Karpas-422 (cell line): ENCODE data around the gene EFCAB6. TPM values are rescaled to one million over a fixed set of nuclear protein-coding genes. Genes with fewer than 3 reads are reported as not detected.

ENCODE experiments used
- DNase-seq: peaks from one replicate; pipeline ENCODE4 v3.0.0-alpha.2; 2015
- H2AFZ ChIP-seq: fragments of 200-600 bp; sonication (generic); 2 replicates; pipeline ENCODE4 v1.6.1; 2014; ENCODE audit warnings: antibody characterized with exemption, low read length, mixed read lengths
- H3K27ac ChIP-seq: fragments of 200-600 bp; sonication (generic); 2 replicates; pipeline ENCODE4 v1.5.1; 2014; ENCODE audit warnings: mild to moderate bottlenecking, low read length, moderate library complexity
- H3K27me3 ChIP-seq: fragments of 200-600 bp; sonication (generic); 2 replicates; pipeline ENCODE4 v1.6.1; 2014; ENCODE audit warnings: low read length, mixed read lengths
- H3K36me3 ChIP-seq: fragments of 200-600 bp; sonication (generic); 2 replicates; pipeline ENCODE4 v1.6.1; 2014; ENCODE audit warnings: low read length, mixed read lengths; ENCODE audit not compliant: insufficient read depth
- H3K4me1 ChIP-seq: fragments of 200-600 bp; sonication (generic); 2 replicates; pipeline ENCODE4 v1.6.1; 2014; ENCODE audit warnings: mild to moderate bottlenecking, low read length, mixed read lengths
- H3K4me2 ChIP-seq: fragments of 200-600 bp; sonication (generic); 2 replicates; pipeline ENCODE4 v1.6.1; 2014; ENCODE audit warnings: low read length, low read depth, mild to moderate bottlenecking; ENCODE audit not compliant: poor library complexity, severe bottlenecking
- H3K4me3 ChIP-seq: fragments of 200-600 bp; sonication (generic); 2 replicates; pipeline ENCODE4 v1.5.1; 2014; ENCODE audit warnings: mild to moderate bottlenecking, antibody characterized with exemption, low read length, mixed read lengths
- H3K79me2 ChIP-seq: fragments of 200-600 bp; sonication (generic); 2 replicates; pipeline ENCODE4 v1.6.1; 2014; ENCODE audit warnings: mild to moderate bottlenecking, low read length, mixed read lengths
- H3K9ac ChIP-seq: fragments of 200-600 bp; sonication (generic); 2 replicates; pipeline ENCODE4 v1.6.0; 2014; ENCODE audit warnings: low read length
- H3K9me2 ChIP-seq: fragments of 200-600 bp; sonication (generic), shearing (Covaris generic); replicated peaks from 2 replicates; pipeline ENCODE4 v1.6.0; 2014; ENCODE audit warnings: mild to moderate bottlenecking, low read length, moderate library complexity; ENCODE audit not compliant: insufficient read depth
- H3K9me3 ChIP-seq: fragments of 300-700, 200-600 bp; sonication (generic); 2 replicates; pipeline ENCODE4 v1.6.1; 2014; ENCODE audit warnings: low read length, mixed read lengths
- H4K20me1 ChIP-seq: fragments of 200-600 bp; sonication (generic); 2 replicates; pipeline ENCODE4 v1.6.1; 2014; ENCODE audit warnings: mild to moderate bottlenecking, antibody characterized with exemption, low read length, low read depth; ENCODE audit not compliant: insufficient read depth
- total RNA-seq: library from RNA; depleted of rRNA; stranded (reverse); fragments of >200 nt; shearing (Covaris generic); gene quantifications from 2 replicates; pipeline ENCODE4 v1.2.3, GENCODE V29; 2014; ENCODE audit warnings: low replicate concordance

EFCAB6 gene
- total RNA-seq, 1 experiment from 2014 or later: not detected

DNA sequence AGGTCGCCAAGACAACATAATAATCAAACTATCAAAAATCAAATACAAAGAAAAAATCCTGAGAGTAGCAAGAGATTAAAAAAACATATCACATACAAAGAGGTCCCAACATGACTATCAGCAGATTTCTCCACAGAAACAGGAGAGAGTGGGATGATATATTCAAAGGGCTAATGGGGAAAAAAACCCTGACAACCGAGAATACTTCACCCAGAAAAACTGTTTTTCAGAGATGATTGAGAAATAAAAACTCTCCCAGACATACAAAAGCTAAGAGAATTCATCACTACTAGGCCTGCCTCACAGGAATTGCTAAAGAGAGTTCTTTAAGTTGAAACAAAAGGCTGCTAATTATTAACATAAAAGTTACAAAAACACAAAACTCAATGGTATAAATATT, 108.1 kb downstream of the EFCAB6 start:
- Histone ChIP-seq H3K4me2 (no peak overlapping the region), H3K9me2 (no peaks in the 10 kb centered on the region), H3K27me3 (no peaks in the 10 kb centered on the region), H3K9ac (no peak overlapping the region), H3K4me3 (no peak overlapping the region), H3K9me3 (peaks cover 3% of the 10 kb centered on the region; the same call in 1 of the 2 replicates), H3K79me2 (no peaks in the 10 kb centered on the region), H4K20me1 (no peaks in the 10 kb centered on the region), H3K36me3 (no peaks in the 10 kb centered on the region), H3K27ac (no peak overlapping the region), H2AFZ (no peak overlapping the region), H3K4me1 (no peaks in the 10 kb centered on the region)
- DNase-seq: no peak

DNA sequence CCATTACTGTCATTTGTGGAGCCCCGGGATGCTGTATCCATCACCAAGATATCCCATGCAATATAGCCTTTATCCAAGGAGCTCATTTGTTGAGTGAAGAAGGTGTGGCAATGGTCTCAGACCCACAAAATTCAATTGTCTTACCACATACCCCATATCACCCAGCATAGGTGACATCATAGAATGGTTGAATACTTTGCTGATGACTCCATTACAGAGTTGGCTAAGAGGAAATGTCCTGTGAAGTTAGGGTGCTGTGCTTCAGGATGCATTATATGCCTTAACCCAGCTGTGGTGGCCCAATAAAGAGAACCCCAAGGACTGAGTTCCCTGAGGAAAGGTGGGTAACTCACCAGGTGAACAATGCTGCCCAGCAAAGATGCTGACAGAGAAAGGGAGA, 113.7 kb downstream of the EFCAB6 start:
- Histone ChIP-seq H3K27ac (no peak overlapping the region), H4K20me1 (no peaks in the 10 kb centered on the region), H3K79me2 (no peaks in the 10 kb centered on the region), H3K4me3 (no peak overlapping the region), H3K36me3 (no peaks in the 10 kb centered on the region), H3K9me3 (no peaks in the 10 kb centered on the region), H2AFZ (no peak overlapping the region), H3K4me1 (no peaks in the 10 kb centered on the region), H3K9ac (no peak overlapping the region), H3K9me2 (no peaks in the 10 kb centered on the region), H3K27me3 (no peaks in the 10 kb centered on the region), H3K4me2 (no peak overlapping the region)
- DNase-seq: no peak

DNA sequence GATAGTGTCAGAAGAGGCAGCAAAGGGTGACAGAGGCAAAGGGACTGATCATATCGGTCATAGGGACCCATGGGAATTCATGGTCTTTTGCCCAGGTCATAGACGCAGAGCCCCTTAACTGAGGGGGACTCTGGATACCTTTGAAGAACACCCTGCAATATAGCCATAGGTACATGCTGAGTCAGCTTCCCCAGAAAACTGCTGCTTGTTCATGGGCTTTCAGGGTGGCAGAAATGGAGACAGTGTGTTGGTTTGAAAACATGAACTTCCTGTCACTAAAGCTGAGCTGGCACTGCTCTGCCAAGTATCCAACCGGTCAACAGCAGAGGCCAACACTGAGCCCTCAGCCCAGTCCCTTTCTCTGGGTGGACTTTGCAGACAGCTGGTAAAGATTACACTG, 114.2 kb downstream of the EFCAB6 start:
- Histone ChIP-seq H3K4me2 (no peak overlapping the region), H3K27ac (no peak overlapping the region), H3K9ac (no peak overlapping the region), H3K79me2 (no peaks in the 10 kb centered on the region), H4K20me1 (no peaks in the 10 kb centered on the region), H3K4me3 (no peak overlapping the region), H2AFZ (no peak overlapping the region), H3K4me1 (no peaks in the 10 kb centered on the region), H3K27me3 (no peaks in the 10 kb centered on the region), H3K9me3 (no peaks in the 10 kb centered on the region), H3K9me2 (no peaks in the 10 kb centered on the region), H3K36me3 (no peaks in the 10 kb centered on the region)
- no peak for DNase-seq

DNA sequence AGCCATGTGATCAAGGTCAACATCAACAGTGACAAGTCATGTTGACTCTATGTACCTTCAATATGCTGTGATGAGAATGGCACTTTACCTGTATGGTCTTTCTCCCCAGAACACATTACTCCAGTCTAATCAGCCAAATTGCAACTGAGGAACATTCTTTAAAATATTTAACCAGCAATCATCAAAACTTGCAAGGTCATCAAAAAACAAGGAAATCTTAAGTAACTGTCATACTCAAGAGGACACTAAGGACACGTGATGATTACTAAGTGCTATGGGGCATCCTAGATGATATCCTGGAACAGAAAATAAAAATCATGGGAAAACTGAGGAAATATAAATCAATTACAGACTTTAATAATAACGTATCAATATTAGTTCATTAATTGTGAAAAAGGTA, 118.9 kb downstream of the EFCAB6 start:
- DNase-seq: no peak
- no peaks in the 10 kb centered on the region for H4K20me1 ChIP-seq
- no peaks in the 10 kb centered on the region for H3K9me3 ChIP-seq
- H2AFZ ChIP-seq: no peak overlapping the region
- no peaks in the 10 kb centered on the region for H3K36me3 ChIP-seq
- H3K4me1 ChIP-seq: no peaks in the 10 kb centered on the region
- H3K4me2 ChIP-seq: no peak overlapping the region
- H3K9ac ChIP-seq: no peak overlapping the region
- no peaks in the 10 kb centered on the region for H3K79me2 ChIP-seq
- H3K27me3 ChIP-seq: no peaks in the 10 kb centered on the region
- H3K4me3 ChIP-seq: no peak overlapping the region
- no peaks in the 10 kb centered on the region for H3K9me2 ChIP-seq
- H3K27ac ChIP-seq: no peak overlapping the region

DNA sequence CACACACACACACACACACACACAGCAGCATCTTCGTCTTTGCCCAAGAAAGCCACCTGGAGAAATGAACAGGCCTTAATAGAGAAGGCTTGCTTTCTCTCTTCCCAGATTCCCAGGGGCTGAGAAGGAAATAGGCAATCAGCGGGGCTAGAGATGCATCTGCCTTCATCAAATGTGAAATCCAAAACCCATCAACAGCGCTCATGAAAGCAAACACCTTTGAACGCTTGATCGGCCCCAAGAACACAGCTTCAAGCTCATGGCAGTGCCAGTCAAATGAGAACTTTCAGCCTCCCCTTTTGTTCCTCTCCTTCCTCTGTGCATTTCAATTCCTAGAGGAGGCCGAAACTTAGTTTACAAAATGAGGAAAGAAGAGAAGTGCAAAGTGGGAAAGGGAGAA, 122.7 kb downstream of the EFCAB6 start:
- H4K20me1 ChIP-seq: no peaks in the 10 kb centered on the region
- no peaks in the 10 kb centered on the region for H3K27me3 ChIP-seq
- H3K9me2 ChIP-seq: no peaks in the 10 kb centered on the region
- H3K4me3 ChIP-seq: no peak overlapping the region
- no peak overlapping the region for H3K4me2 ChIP-seq
- H3K79me2 ChIP-seq: no peaks in the 10 kb centered on the region
- H3K4me1 ChIP-seq: no peaks in the 10 kb centered on the region
- H3K27ac ChIP-seq: no peak overlapping the region
- no peaks in the 10 kb centered on the region for H3K36me3 ChIP-seq
- DNase-seq: no peak
- H2AFZ ChIP-seq: no peak overlapping the region
- no peak overlapping the region for H3K9ac ChIP-seq
- H3K9me3 ChIP-seq: no peaks in the 10 kb centered on the region

DNA sequence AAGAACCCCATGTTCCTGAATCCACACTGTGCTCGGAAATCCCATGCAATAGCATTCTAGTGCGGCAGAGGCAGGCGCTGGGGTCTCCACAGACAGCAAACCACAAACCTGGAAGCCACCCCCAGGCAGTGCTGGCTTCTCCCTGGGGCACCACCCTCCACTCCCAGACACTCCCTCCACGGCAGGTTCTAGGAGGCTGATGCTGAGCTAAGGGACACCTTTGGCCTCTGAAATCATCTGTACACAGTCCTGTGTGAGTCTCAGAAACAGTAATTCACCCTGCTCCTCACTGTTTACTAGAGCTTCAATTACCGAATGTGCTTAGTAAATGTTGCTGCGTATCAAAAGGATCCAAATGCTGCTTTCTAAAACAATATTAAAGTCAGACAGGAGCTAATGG, 129.3 kb downstream of the EFCAB6 start:
- Histone ChIP-seq H3K9me3 (no peaks in the 10 kb centered on the region), H3K36me3 (no peaks in the 10 kb centered on the region), H4K20me1 (no peaks in the 10 kb centered on the region), H3K9me2 (no peaks in the 10 kb centered on the region), H3K4me3 (no peak overlapping the region), H3K27ac (no peak overlapping the region), H3K4me2 (no peak overlapping the region), H2AFZ (no peak overlapping the region), H3K4me1 (no peaks in the 10 kb centered on the region), H3K9ac (no peak overlapping the region), H3K79me2 (no peaks in the 10 kb centered on the region), H3K27me3 (no peaks in the 10 kb centered on the region)
- no peak for DNase-seq

DNA sequence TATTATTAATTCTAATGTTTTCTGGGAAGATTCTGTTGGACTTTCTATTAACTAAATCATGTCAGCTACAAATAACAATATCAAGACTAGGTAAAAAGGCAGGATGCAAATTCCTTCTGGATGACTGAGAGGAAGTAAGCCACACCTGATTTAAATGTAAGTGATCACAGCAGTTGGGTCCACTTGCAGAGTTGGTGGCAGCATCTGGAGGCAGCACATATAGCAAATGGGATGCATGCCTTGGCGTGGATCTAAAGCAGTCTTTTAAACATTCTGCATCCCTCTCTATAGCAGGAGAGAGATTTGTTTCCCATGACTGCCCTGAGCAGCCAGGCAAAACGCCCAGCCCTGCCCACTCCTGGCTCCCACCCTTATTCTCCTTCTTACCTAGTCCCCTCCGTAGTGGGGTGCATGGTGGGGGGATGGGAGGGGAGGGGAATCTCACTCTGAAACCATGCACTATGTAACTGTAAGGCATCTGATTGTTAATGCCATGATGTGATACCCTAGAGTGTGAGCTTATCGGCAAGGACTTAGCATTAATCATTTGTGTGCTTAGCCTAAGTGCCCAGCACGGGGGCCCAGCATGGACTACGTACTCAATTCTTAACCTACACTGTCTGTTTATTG, 130.3 kb downstream of the EFCAB6 start:
- Histone ChIP-seq H3K36me3 (no peaks in the 10 kb centered on the region), H3K4me2 (no peak overlapping the region), H3K9me2 (no peaks in the 10 kb centered on the region)

DNA sequence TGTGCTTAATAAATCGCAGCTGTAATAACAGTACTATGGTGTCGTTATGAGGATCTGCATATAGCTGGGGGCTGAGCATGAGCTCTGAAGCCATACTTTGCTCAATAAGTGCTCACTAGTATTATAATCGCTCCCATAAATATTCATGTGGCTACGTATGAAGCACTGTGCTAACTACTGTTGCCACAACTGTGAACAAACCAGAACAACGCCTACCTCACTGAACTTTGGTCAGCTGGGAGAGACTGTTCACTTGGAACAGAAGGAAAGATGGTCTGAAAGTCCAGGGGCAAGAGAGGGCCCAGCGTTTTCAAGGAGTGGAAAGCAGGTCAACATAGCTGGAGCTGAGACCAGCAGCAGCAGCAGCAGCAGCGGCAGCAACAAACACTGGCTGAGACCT, 141.6 kb downstream of the EFCAB6 start:
- H3K27me3 ChIP-seq: no peaks in the 10 kb centered on the region
- H3K9me3 ChIP-seq: no peaks in the 10 kb centered on the region
- no peaks in the 10 kb centered on the region for H3K79me2 ChIP-seq
- no peak overlapping the region for H3K4me3 ChIP-seq
- no peak overlapping the region for H2AFZ ChIP-seq
- H3K9ac ChIP-seq: no peak overlapping the region
- no peak overlapping the region for H3K27ac ChIP-seq
- H3K4me2 ChIP-seq: no peak overlapping the region
- no peaks in the 10 kb centered on the region for H3K9me2 ChIP-seq
- no peak for DNase-seq
- H3K36me3 ChIP-seq: no peaks in the 10 kb centered on the region
- peaks cover 3% of the 10 kb centered on the region; the same call in 1 of the 2 replicates for H3K4me1 ChIP-seq
- no peaks in the 10 kb centered on the region for H4K20me1 ChIP-seq

More for the DNA sequence above, 130.3 kb downstream of the EFCAB6 start:
- Histone ChIP-seq H3K4me3 (no peak overlapping the region), H3K4me1 (no peaks in the 10 kb centered on the region), H3K79me2 (no peaks in the 10 kb centered on the region), H4K20me1 (no peaks in the 10 kb centered on the region), H2AFZ (no peak overlapping the region), H3K9me3 (no peaks in the 10 kb centered on the region), H3K27me3 (no peaks in the 10 kb centered on the region), H3K27ac (no peak overlapping the region), H3K9ac (no peak overlapping the region)
- no peak for DNase-seq
